Transverse colon (tissue), 3 donors: ENCODE results near the gene C1QTNF12.

Experiments used
- EP300 ChIP-seq: sonication (generic); formaldehyde crosslinking; IDR thresholded peaks from one replicate; pipeline ENCODE4 v1.6.1; 2017; ENCODE audit warnings: antibody characterized with exemption, low read depth
- POLR2A ChIP-seq: fragments of 450-650 bp; IDR thresholded peaks from one replicate; pipeline ENCODE4 v1.6.1; 2016; ENCODE audit warnings: antibody characterized with exemption, mild to moderate bottlenecking, moderate library complexity
- TF ChIP-seq, protein P1 (sequence below), 5 experiments: fragments of 200-600 bp in 3 of 5; fragments of 450-650 bp in 2 of 5; sonication (generic) in 3 of 5; IDR thresholded peaks; 1 replicate in 2 of 5; 2 replicates in 3 of 5; pipeline ENCODE4 v1.5.1; 2016 to 2017; ENCODE audit warnings: antibody characterized with exemption in 5 of 5, inconsistent platforms in 3 of 5, mild to moderate bottlenecking in 2 of 5, moderate library complexity in 1 of 5

DNA sequence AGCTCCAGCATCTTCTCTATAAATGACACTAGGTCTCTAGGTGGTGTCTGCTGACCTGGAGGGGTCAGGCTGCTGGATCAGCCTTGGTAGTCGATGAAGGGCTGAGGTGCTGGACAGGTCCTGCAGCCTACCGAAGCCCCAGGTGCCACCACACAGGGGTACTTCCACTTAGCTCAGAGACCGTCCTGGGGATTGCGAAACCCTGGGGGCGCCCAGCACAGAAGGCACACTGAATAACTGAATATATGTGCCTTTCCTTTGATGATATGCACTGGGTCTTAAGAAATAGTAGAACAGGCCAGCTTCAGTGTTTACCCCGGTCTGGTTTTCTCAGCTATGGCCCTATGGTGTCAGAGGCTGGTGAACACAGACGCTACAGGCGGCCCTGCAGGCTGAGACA, 16.2 kb upstream of the C1QTNF12 start:
- TF ChIP-seq, protein P1, sequence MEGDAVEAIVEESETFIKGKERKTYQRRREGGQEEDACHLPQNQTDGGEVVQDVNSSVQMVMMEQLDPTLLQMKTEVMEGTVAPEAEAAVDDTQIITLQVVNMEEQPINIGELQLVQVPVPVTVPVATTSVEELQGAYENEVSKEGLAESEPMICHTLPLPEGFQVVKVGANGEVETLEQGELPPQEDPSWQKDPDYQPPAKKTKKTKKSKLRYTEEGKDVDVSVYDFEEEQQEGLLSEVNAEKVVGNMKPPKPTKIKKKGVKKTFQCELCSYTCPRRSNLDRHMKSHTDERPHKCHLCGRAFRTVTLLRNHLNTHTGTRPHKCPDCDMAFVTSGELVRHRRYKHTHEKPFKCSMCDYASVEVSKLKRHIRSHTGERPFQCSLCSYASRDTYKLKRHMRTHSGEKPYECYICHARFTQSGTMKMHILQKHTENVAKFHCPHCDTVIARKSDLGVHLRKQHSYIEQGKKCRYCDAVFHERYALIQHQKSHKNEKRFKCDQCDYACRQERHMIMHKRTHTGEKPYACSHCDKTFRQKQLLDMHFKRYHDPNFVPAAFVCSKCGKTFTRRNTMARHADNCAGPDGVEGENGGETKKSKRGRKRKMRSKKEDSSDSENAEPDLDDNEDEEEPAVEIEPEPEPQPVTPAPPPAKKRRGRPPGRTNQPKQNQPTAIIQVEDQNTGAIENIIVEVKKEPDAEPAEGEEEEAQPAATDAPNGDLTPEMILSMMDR (IDR thresholded peaks at IDR 0.05) = no peak
- no peak for TF ChIP-seq POLR2A
- TF ChIP-seq EP300 = no peak
